ENCODE measurements around the gene SPNS2.

Gene SPNS2

GRCh38 chr17:4509923-4510617 lies 11.4 kb downstream of the SPNS2 start:
- H3K36me3 ChIP-seq (ENCODE audit: insufficient read depth, low read length) = no peaks in the 10 kb centered on the region; the same call in 1 of the 2 replicates
- no peaks in the 10 kb centered on the region for H3F3A ChIP-seq (ENCODE audit: low read depth)
- peaks cover 39% of the 10 kb centered on the region for H3K4me1 ChIP-seq (ENCODE audit: insufficient read depth, low read length, poor library complexity, severe bottlenecking)
- no peaks in the 10 kb centered on the region for H3K9me3 ChIP-seq (ENCODE audit: insufficient read depth, low read depth, low read length)
- H3K79me2 ChIP-seq (ENCODE audit: insufficient read depth, low read length) = peaks cover 58% of the 10 kb centered on the region; the same call in 1 of the 2 replicates
- H3K27me3 ChIP-seq (ENCODE audit: insufficient read depth, low read length, poor library complexity, severe bottlenecking) = no peaks in the 10 kb centered on the region
- no peak overlapping the region for H3K4me3 ChIP-seq (ENCODE audit: low read length, poor library complexity, severe bottlenecking)
- no peak overlapping the region for H3K9ac ChIP-seq (ENCODE audit: low read depth, low read length, poor library complexity, severe bottlenecking)
- peaks cover 6% of the 10 kb centered on the region for H4K20me1 ChIP-seq (ENCODE audit: insufficient read depth, low read length, poor library complexity, severe bottlenecking)
- peak overlapping the region; percentile 50 for H3K4me2 ChIP-seq (ENCODE audit: low read depth, low read length, poor library complexity, severe bottlenecking)
- TF ChIP-seq CTCF (conservative IDR thresholded peaks at IDR 0.05; ENCODE audit: low read length) = no peak
- no peak for TF ChIP-seq EZH2phosphoT487 (IDR thresholded peaks at IDR 0.05; ENCODE audit: borderline replicate concordance)
- H3K9me2 ChIP-seq (replicated peaks; ENCODE audit: low read depth, low read length) = no peaks in the 10 kb centered on the region
- no peak overlapping the region for H2AFZ ChIP-seq (ENCODE audit: low read length)

- Histone ChIP-seq H3K79me2 (ENCODE audit: insufficient read depth, low read length) (peaks cover 53% of the 10 kb centered on the region; the same call in 1 of the 2 replicates), H4K20me1 (ENCODE audit: insufficient read depth, low read length, poor library complexity, severe bottlenecking) (peaks cover 6% of the 10 kb centered on the region), H3K4me3 (ENCODE audit: low read length, poor library complexity, severe bottlenecking) (no peak overlapping the region), H3K36me3 (ENCODE audit: insufficient read depth, low read length) (no peaks in the 10 kb centered on the region; the same call in 1 of the 2 replicates), H3K9me2 (replicated peaks; ENCODE audit: low read depth, low read length) (no peaks in the 10 kb centered on the region), H2AFZ (ENCODE audit: low read length) (no peak overlapping the region), H3K27me3 (ENCODE audit: insufficient read depth, low read length, poor library complexity, severe bottlenecking) (no peaks in the 10 kb centered on the region), H3K4me2 (ENCODE audit: low read depth, low read length, poor library complexity, severe bottlenecking) (no peak overlapping the region), H3F3A (ENCODE audit: low read depth) (no peaks in the 10 kb centered on the region), H3K9ac (ENCODE audit: low read depth, low read length, poor library complexity, severe bottlenecking) (no peak overlapping the region), H3K4me1 (ENCODE audit: insufficient read depth, low read length, poor library complexity, severe bottlenecking) (peaks cover 34% of the 10 kb centered on the region), H3K9me3 (ENCODE audit: insufficient read depth, low read depth, low read length) (no peaks in the 10 kb centered on the region)
- no peak for TF ChIP-seq CTCF (conservative IDR thresholded peaks at IDR 0.05; ENCODE audit: low read length)
- no peak for TF ChIP-seq EZH2phosphoT487 (IDR thresholded peaks at IDR 0.05; ENCODE audit: borderline replicate concordance)
Measured at GRCh38 chr17:4510618-4510941, 11.9 kb downstream of the SPNS2 start.

GRCh38 chr17:4511199-4511932 lies 12.7 kb downstream of the SPNS2 start:
- Histone ChIP-seq H3K4me1 (ENCODE audit: insufficient read depth, low read length, poor library complexity, severe bottlenecking) (peaks cover 26% of the 10 kb centered on the region), H3K9me3 (ENCODE audit: insufficient read depth, low read depth, low read length) (no peaks in the 10 kb centered on the region), H3K27me3 (ENCODE audit: insufficient read depth, low read length, poor library complexity, severe bottlenecking) (no peaks in the 10 kb centered on the region), H3K9me2 (replicated peaks; ENCODE audit: low read depth, low read length) (no peaks in the 10 kb centered on the region), H3K4me2 (ENCODE audit: low read depth, low read length, poor library complexity, severe bottlenecking) (no peak overlapping the region), H3K9ac (ENCODE audit: low read depth, low read length, poor library complexity, severe bottlenecking) (no peak overlapping the region), H4K20me1 (ENCODE audit: insufficient read depth, low read length, poor library complexity, severe bottlenecking) (peaks cover 6% of the 10 kb centered on the region), H3K79me2 (ENCODE audit: insufficient read depth, low read length) (peaks cover 45% of the 10 kb centered on the region; the same call in 1 of the 2 replicates), H2AFZ (ENCODE audit: low read length) (no peak overlapping the region), H3F3A (ENCODE audit: low read depth) (no peaks in the 10 kb centered on the region), H3K36me3 (ENCODE audit: insufficient read depth, low read length) (no peaks in the 10 kb centered on the region; the same call in 1 of the 2 replicates), H3K4me3 (ENCODE audit: low read length, poor library complexity, severe bottlenecking) (no peak overlapping the region)
- no peak for TF ChIP-seq EZH2phosphoT487 (IDR thresholded peaks at IDR 0.05; ENCODE audit: borderline replicate concordance)
- no peak for TF ChIP-seq CTCF (conservative IDR thresholded peaks at IDR 0.05; ENCODE audit: low read length)
